HFFc6 (cell line): ENCODE measurements around the gene DIDO1. TPM values are rescaled to one million over a fixed set of nuclear protein-coding genes. Genes with fewer than 3 reads are reported as not detected.

Source experiments
- DNase-seq: peaks from one replicate; pipeline ENCODE4 v3.0.0-alpha.2; 2018
- H3K27ac Mint-ChIP-seq: 2 replicates; pipeline ENCODE4 v1.8.0; 2020; ENCODE audit warnings: mild to moderate bottlenecking, mixed read lengths
- H3K27me3 Mint-ChIP-seq: 2 replicates; pipeline ENCODE4 v1.8.0; 2021; ENCODE audit warnings: mild to moderate bottlenecking, moderate library complexity, mixed read lengths; ENCODE audit not compliant: insufficient read depth
- H3K36me3 Mint-ChIP-seq: 2 replicates; pipeline ENCODE4 v1.8.0; 2021; ENCODE audit warnings: low read depth, mixed read lengths
- H3K4me1 Mint-ChIP-seq: 2 replicates; pipeline ENCODE4 v1.8.0; 2020; ENCODE audit warnings: low read depth, mixed read lengths
- H3K4me3 Mint-ChIP-seq: 2 replicates; pipeline ENCODE4 v1.8.0; 2020; ENCODE audit warnings: mild to moderate bottlenecking, moderate library complexity, mixed read lengths
- H3K9me3 Mint-ChIP-seq: 2 replicates; pipeline ENCODE4 v1.8.0; 2020; ENCODE audit warnings: mild to moderate bottlenecking, mixed read lengths
- total RNA-seq, 6 experiments: library from RNA; stranded (reverse); fragmentation: NEBNext Ultra II Directional; extraction: Animal tissue kit (Norgen Biotek cat#: 25700); gene quantifications; 2 replicates in 1 of 6; 3 replicates in 5 of 6; pipeline ENCODE4 v1.2.3, GENCODE V29; 2021
- TF ChIP-seq, protein P1 (sequence below): fragments of 200-600 bp; sonication (generic); IDR thresholded peaks from 2 replicates; pipeline ENCODE4 v1.5.0; 2021; ENCODE audit warnings: antibody characterized with exemption, mild to moderate bottlenecking

Gene DIDO1
- total RNA-seq, 6 experiments from 2014 or later: 31.9 to 36.1 (median 34.8) TPM

- DNase-seq: no peak
- no peak overlapping the region for H3K4me3 Mint-ChIP-seq
- H3K27me3 Mint-ChIP-seq: peaks cover 7% of the 10 kb centered on the region
These were observed 40.2 kb downstream of the DIDO1 start for GRCh38 chr20:62885896-62886708.

DNA sequence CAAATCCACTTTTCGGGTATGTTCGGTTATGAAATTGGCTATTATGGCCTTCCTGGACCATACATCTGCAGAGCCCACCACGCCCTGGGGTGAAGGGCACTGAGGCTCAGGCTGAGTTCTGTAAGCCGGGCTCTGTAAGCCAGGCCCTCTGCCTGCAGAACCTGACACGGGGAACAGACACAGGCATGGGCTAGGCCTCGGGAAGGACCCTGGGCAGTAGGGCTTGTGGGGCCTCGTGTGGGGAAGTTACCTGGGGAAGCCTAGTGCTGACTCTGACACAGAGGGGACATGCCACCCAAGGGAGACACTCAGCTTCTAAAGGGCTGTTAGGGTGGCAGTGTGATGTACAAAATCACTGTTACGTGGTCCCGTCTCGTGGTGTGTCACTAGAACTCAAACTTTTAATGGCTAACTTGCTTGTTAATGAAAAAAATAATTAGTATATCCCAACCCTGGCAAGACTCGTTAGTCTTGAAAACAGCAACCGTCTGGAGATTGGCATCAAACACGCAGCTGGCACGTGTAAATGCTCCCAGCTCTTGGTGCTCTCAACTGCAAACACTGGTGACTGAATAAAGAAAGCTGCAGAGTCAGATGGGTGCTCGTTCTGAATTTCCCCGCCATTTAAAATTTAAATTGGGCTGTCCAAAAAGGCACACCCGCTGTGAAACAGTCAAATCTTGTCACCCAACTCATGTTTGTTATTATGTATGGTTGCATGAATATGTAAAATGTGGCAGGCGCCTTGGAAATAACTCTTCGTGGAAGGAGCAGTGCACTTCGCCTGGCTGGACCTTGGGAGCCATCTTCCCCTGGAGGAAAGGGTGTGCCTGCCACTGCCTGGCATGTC, 41.0 kb downstream of the DIDO1 start:
- Mint-ChIP-seq H3K27me3 (peaks cover 7% of the 10 kb centered on the region), H3K4me1 (peaks cover 23% of the 10 kb centered on the region), H3K9me3 (no peaks in the 10 kb centered on the region), H3K27ac (no peak overlapping the region), H3K36me3 (peaks cover 25% of the 10 kb centered on the region), H3K4me3 (no peak overlapping the region)
- DNase-seq: no peak
- TF ChIP-seq, protein P1, sequence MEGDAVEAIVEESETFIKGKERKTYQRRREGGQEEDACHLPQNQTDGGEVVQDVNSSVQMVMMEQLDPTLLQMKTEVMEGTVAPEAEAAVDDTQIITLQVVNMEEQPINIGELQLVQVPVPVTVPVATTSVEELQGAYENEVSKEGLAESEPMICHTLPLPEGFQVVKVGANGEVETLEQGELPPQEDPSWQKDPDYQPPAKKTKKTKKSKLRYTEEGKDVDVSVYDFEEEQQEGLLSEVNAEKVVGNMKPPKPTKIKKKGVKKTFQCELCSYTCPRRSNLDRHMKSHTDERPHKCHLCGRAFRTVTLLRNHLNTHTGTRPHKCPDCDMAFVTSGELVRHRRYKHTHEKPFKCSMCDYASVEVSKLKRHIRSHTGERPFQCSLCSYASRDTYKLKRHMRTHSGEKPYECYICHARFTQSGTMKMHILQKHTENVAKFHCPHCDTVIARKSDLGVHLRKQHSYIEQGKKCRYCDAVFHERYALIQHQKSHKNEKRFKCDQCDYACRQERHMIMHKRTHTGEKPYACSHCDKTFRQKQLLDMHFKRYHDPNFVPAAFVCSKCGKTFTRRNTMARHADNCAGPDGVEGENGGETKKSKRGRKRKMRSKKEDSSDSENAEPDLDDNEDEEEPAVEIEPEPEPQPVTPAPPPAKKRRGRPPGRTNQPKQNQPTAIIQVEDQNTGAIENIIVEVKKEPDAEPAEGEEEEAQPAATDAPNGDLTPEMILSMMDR: no peak

More at GRCh38 chr20:62885896-62886708, 40.2 kb downstream of the DIDO1 start:
- no peak overlapping the region for H3K27ac Mint-ChIP-seq
- H3K36me3 Mint-ChIP-seq: peaks cover 27% of the 10 kb centered on the region
- H3K4me1 Mint-ChIP-seq: peaks cover 23% of the 10 kb centered on the region
- TF ChIP-seq, protein P1: no peak
- H3K9me3 Mint-ChIP-seq: no peaks in the 10 kb centered on the region

DNA sequence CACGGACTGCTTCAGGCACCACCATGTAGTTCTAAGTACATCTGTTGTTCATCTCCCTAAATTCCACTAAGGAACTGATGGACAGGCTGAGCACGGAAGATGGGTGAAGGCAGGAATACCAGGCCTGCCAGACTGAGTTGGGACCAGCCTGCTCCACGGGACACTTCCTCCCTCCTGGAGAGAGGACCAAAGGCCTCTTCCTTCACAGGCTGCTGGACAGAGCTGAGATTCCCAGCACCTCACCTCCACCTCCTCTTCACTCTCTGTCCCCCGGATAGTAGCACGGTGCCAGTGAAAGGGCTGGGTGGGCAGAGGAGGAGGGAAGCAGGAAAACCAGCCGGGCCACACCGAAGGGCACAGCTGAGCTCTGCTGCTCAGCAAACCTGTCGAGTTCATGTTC, 41.7 kb downstream of the DIDO1 start:
- no peak overlapping the region for H3K27ac Mint-ChIP-seq
- peaks cover 7% of the 10 kb centered on the region for H3K27me3 Mint-ChIP-seq
- peaks cover 25% of the 10 kb centered on the region for H3K36me3 Mint-ChIP-seq
- no peak for DNase-seq
- TF ChIP-seq, protein P1: no peak
- no peaks in the 10 kb centered on the region for H3K9me3 Mint-ChIP-seq
- H3K4me1 Mint-ChIP-seq: peaks cover 23% of the 10 kb centered on the region
- H3K4me3 Mint-ChIP-seq: no peak overlapping the region

DNA sequence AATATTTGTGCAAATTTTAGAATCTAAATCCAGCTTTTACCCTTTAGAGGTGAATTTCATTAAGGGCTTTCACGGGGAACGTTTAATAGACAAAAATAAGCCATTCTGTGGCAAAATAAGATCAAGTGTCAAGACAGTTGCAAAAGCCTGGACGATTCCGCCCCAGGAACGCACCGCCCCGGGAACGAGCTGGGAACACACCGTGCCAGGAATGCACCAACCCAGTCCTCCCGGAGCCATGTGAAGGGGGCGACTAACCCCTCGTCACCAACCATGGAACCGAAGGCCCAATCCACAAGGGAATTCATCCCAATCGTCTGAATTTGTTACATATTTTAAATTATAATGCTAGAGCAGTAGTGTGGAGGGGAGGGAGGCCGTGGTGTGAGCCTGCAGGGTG, 43.9 kb downstream of the DIDO1 start:
- H3K4me1 Mint-ChIP-seq: peaks cover 10% of the 10 kb centered on the region
- H3K4me3 Mint-ChIP-seq: no peak overlapping the region
- no peak for DNase-seq
- no peak overlapping the region for H3K27ac Mint-ChIP-seq
- H3K27me3 Mint-ChIP-seq: peaks cover 7% of the 10 kb centered on the region
- TF ChIP-seq, protein P1: no peak
- no peaks in the 10 kb centered on the region for H3K9me3 Mint-ChIP-seq
- H3K36me3 Mint-ChIP-seq: peaks cover 21% of the 10 kb centered on the region

DNA sequence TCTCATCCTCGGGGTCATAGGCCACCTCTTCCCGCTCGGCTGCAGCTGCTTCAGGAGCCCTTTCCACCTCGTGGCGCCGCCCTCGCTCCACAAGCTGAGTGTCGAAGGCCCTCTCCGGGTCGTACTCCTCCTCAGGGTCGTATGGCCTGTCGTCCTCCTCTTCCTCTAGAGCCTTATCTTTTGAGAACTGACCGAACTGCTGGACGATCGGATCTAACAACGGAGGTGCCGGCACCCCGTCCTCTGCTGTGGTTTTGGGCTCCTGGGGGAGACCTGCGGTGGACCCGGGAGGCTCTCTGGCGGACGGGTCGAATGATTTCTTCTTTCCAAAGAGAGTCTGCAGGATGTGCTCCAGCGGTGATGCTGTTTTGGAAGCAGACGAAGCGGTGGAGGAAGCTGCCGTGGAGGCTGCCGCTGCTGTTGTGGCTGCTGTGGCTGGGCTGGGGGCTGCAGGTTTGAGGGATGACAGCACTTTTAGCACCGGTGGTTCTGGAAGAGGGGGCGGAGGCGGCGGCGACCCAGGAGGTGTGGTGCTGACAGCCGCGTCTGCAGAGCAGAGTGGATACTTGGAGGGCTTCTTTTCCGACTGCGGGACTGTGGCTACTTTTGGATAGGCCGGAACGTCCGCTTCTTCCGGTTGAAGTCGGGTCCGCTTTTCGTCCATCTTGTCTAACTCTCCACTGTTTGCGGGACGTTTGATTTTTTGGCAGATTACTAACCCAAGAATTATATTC, 44.5 kb downstream of the DIDO1 start:
- Mint-ChIP-seq H3K4me3 (no peak overlapping the region), H3K9me3 (no peaks in the 10 kb centered on the region), H3K36me3 (peaks cover 16% of the 10 kb centered on the region), H3K27ac (peak overlapping the region; percentile 13; the same call in 1 of the 2 replicates), H3K4me1 (peaks cover 4% of the 10 kb centered on the region), H3K27me3 (peaks cover 6% of the 10 kb centered on the region)
- no peak for DNase-seq
- TF ChIP-seq, protein P1: no peak
